Bronchial epithelial cell (primary cell): ENCODE measurements around the gene FCRLA. TPM values are rescaled to one million over a fixed set of nuclear protein-coding genes. Genes with fewer than 3 reads are reported as not detected.
A peak's percentile ranks its signal among the peaks of the same experiment; 100 is the strongest.
"Not testable (repeated sequence)": the region's sequence is repeated elsewhere in the genome, so short reads cannot be mapped to it uniquely, and the experiment has no call there.

ENCODE experiments used
- DNase-seq: peaks from one replicate; pipeline ENCODE4 v3.0.0-alpha.2; 2010; ENCODE audit warnings: low read depth
- FAIRE-seq: peaks from 2 replicates; lab custom pipeline; 2011; peaks lifted over from hg19 to GRCh38; lab: Jason Lieb, UNC
- H3K27me3 ChIP-seq: 2 replicates; pipeline ENCODE4 v1.5.1; 2011; ENCODE audit warnings: low read length; ENCODE audit not compliant: control insufficient read depth, insufficient read depth
- H3K36me3 ChIP-seq: 2 replicates; pipeline ENCODE4 v1.5.1; 2011; ENCODE audit warnings: low read length; ENCODE audit not compliant: control insufficient read depth, insufficient read depth
- H3K4me3 ChIP-seq: 2 replicates; pipeline ENCODE4 v1.5.1; 2011; ENCODE audit warnings: mild to moderate bottlenecking, low read depth, low read length, control low read depth
- CTCF ChIP-seq: IDR thresholded peaks from 2 replicates; pipeline ENCODE4 v1.5.1; 2011; ENCODE audit warnings: mild to moderate bottlenecking, moderate library complexity, low read length, control low read depth, inconsistent platforms; ENCODE audit not compliant: insufficient read depth, severe bottlenecking
- total RNA-seq: library from RNA; depleted of rRNA; stranded (reverse); fragments of >200 nt; gene quantifications from 2 replicates; pipeline ENCODE4 v1.2.1, GENCODE V29; 2014

FCRLA gene
- total RNA-seq, 1 donor from 2014 or later: 0.26 TPM

- TF ChIP-seq CTCF: no peak
- FAIRE-seq (no peak), DNase-seq (peak; percentile 65)
- Histone ChIP-seq H3K27me3 (no peaks in the 10 kb centered on the region), H3K4me3 (no peak overlapping the region), H3K36me3 (no peaks in the 10 kb centered on the region)
Observed at GRCh38 chr1:161721738-161722343, 14.8 kb downstream of the FCRLA start.

- Histone ChIP-seq H3K36me3 (no peaks in the 10 kb centered on the region), H3K27me3 (no peaks in the 10 kb centered on the region), H3K4me3 (no peak overlapping the region)
- DNase-seq (no peak), FAIRE-seq (no peak)
- TF ChIP-seq CTCF: no peak
Observed at GRCh38 chr1:161722406-161722805, 15.4 kb downstream of the FCRLA start.

- FAIRE-seq (no peak), DNase-seq (peak; percentile 62)
- no peak overlapping the region for H3K4me3 ChIP-seq
- TF ChIP-seq CTCF: no peak
- H3K36me3 ChIP-seq: no peaks in the 10 kb centered on the region
- no peaks in the 10 kb centered on the region for H3K27me3 ChIP-seq
Observed at GRCh38 chr1:161723459-161724141, 16.6 kb downstream of the FCRLA start.

GRCh38 chr1:161725258-161725907 lies 18.4 kb downstream of the FCRLA start:
- peak overlapping the region; percentile 65 for H3K4me3 ChIP-seq
- not testable (repeated sequence) for FAIRE-seq, H3K27me3 ChIP-seq, H3K36me3 ChIP-seq, DNase-seq

GRCh38 chr1:161725908-161726472 lies 19.0 kb downstream of the FCRLA start:
- FAIRE-seq: no peak
- no peaks in the 10 kb centered on the region for H3K27me3 ChIP-seq
- TF ChIP-seq CTCF: peak; percentile 40
- H3K36me3 ChIP-seq: no peaks in the 10 kb centered on the region
- DNase-seq: no peak
- H3K4me3 ChIP-seq: peak overlapping the region; percentile 65
